ENCODE results near the gene UBE3A. TPM values are rescaled to one million over a fixed set of nuclear protein-coding genes. Genes with fewer than 3 reads are reported as not detected.

The UBE3A gene
- total RNA-seq, 3 donors from 2014 or later = 60.2 to 103 (median 80.0) TPM

GRCh38 chr15:25392806-25393205, 46.0 kb downstream of the UBE3A start:
- H3K27ac ChIP-seq = no peak overlapping the region
- no peak for TF ChIP-seq POLR2A (IDR thresholded peaks at IDR 0.05)
- no peaks in the 10 kb centered on the region for H3K9me3 ChIP-seq
- intact Hi-C loops (cut with DNase I; ENCODE audit: low total_unique reads) = no loop called here
- H3K4me3 ChIP-seq = no peak overlapping the region
- DNase-seq (ENCODE audit: low spot score in 2 of 2) = no peak
- H3K27me3 ChIP-seq = no peaks in the 10 kb centered on the region
- no peaks in the 10 kb centered on the region for H3K4me1 ChIP-seq
- H3K36me3 ChIP-seq = peaks cover 6% of the 10 kb centered on the region

- Histone ChIP-seq H3K4me3 (no peak overlapping the region), H3K9me3 (no peaks in the 10 kb centered on the region), H3K27ac (no peak overlapping the region), H3K4me1 (no peaks in the 10 kb centered on the region), H3K27me3 (no peaks in the 10 kb centered on the region), H3K36me3 (peaks cover 6% of the 10 kb centered on the region)
- no peak for DNase-seq (ENCODE audit: low spot score in 2 of 2)
- TF ChIP-seq CTCF (IDR thresholded peaks at IDR 0.05) = no peak
- no peak for TF ChIP-seq POLR2A (IDR thresholded peaks at IDR 0.05)
- TF ChIP-seq POLR2AphosphoS5 (IDR thresholded peaks at IDR 0.05) = no peak
- intact Hi-C loops (cut with DNase I; ENCODE audit: low total_unique reads) = no loop called here
These were observed 46.7 kb downstream of the UBE3A start for GRCh38 chr15:25391971-25392721.

- TF ChIP-seq POLR2AphosphoS5 (IDR thresholded peaks at IDR 0.05) (no peak), POLR2A (IDR thresholded peaks at IDR 0.05) (no peak)
- no peak for DNase-seq (ENCODE audit: low spot score in 2 of 2)
- Histone ChIP-seq H3K36me3 (peaks cover 1% of the 10 kb centered on the region), H3K4me3 (no peak overlapping the region), H3K27ac (no peak overlapping the region), H3K9me3 (peaks cover 5 to 16% of the 10 kb centered on the region in 2 donors), H3K27me3 (no peaks in the 10 kb centered on the region), H3K4me1 (no peaks in the 10 kb centered on the region)
- intact Hi-C loops (cut with DNase I; ENCODE audit: low total_unique reads) = no loop called here
These were observed 52.8 kb downstream of the UBE3A start for GRCh38 chr15:25385986-25386385.

- peaks cover 5 to 16% of the 10 kb centered on the region in 2 donors for H3K9me3 ChIP-seq
- no peaks in the 10 kb centered on the region for H3K4me1 ChIP-seq
- H3K27me3 ChIP-seq = no peaks in the 10 kb centered on the region
- no peak overlapping the region for H3K27ac ChIP-seq
- intact Hi-C loops (cut with DNase I; ENCODE audit: low total_unique reads) = no loop called here
- TF ChIP-seq POLR2A (IDR thresholded peaks at IDR 0.05) (no peak), CTCF (IDR thresholded peaks at IDR 0.05) (no peak), POLR2AphosphoS5 (IDR thresholded peaks at IDR 0.05) (no peak)
- H3K36me3 ChIP-seq = no peaks in the 10 kb centered on the region
- H3K4me3 ChIP-seq = no peak overlapping the region
- DNase-seq (ENCODE audit: low spot score in 2 of 2) = no peak
These were observed 57.2 kb downstream of the UBE3A start for GRCh38 chr15:25381579-25381978.

- no peak for DNase-seq (ENCODE audit: low spot score in 2 of 2)
- no peak overlapping the region for H3K4me3 ChIP-seq
- no peak overlapping the region for H3K27ac ChIP-seq
- peaks cover 0 to 4% of the 10 kb centered on the region in 2 donors for H3K9me3 ChIP-seq
- H3K36me3 ChIP-seq = no peaks in the 10 kb centered on the region
- H3K4me1 ChIP-seq = no peaks in the 10 kb centered on the region
- H3K27me3 ChIP-seq = no peaks in the 10 kb centered on the region
- intact Hi-C loops (cut with DNase I; ENCODE audit: low total_unique reads) = no loop called here
- no peak for TF ChIP-seq CTCF (IDR thresholded peaks at IDR 0.05)
- TF ChIP-seq POLR2A (IDR thresholded peaks at IDR 0.05) = no peak
- no peak for TF ChIP-seq POLR2AphosphoS5 (IDR thresholded peaks at IDR 0.05)
These were observed 60.3 kb downstream of the UBE3A start for GRCh38 chr15:25378501-25378901.

- peaks cover 3% of the 10 kb centered on the region for H3K36me3 ChIP-seq
These were observed 63.3 kb downstream of the UBE3A start for GRCh38 chr15:25375557-25375956.

More at GRCh38 chr15:25375557-25375956, 63.3 kb downstream of the UBE3A start:
- no peaks in the 10 kb centered on the region for H3K9me3 ChIP-seq
- no peak overlapping the region for H3K27ac ChIP-seq
- TF ChIP-seq CTCF (IDR thresholded peaks at IDR 0.05) (no peak), POLR2AphosphoS5 (IDR thresholded peaks at IDR 0.05) (no peak)
- no peak for DNase-seq (ENCODE audit: low spot score in 2 of 2)
- H3K27me3 ChIP-seq = no peaks in the 10 kb centered on the region
- H3K4me1 ChIP-seq = no peaks in the 10 kb centered on the region
- H3K4me3 ChIP-seq = no peak overlapping the region
- intact Hi-C loops (cut with DNase I; ENCODE audit: low total_unique reads) = no loop called here
